Muscle of back (tissue), 11 donors: ENCODE results near the gene ZNF579. TPM values are rescaled to one million over a fixed set of nuclear protein-coding genes. Genes with fewer than 3 reads are reported as not detected.
A peak's percentile ranks its signal among the peaks of the same experiment; 100 is the strongest.
"Not testable (repeated sequence)": the region's sequence is repeated elsewhere in the genome, so short reads cannot be mapped to it uniquely, and the experiment has no call there.

Experiments
- DNase-seq, 3 donors: peaks; one replicate each; pipeline versions ENCODE4 v3.0.0 to v3.0.0-alpha.2; 2013
- polyA plus RNA-seq, 10 donors: library from polyadenylated mRNA; unstranded; fragments of 120-200 nt; gene quantifications; one replicate each; pipeline ENCODE4 v1.2.1, GENCODE V29; 2013; ENCODE audit not compliant: insufficient read length in 10 of 10

ZNF579 gene
- polyA plus RNA-seq, 10 donors: 9.2 to 14.7 (median 10.4) TPM

DNA sequence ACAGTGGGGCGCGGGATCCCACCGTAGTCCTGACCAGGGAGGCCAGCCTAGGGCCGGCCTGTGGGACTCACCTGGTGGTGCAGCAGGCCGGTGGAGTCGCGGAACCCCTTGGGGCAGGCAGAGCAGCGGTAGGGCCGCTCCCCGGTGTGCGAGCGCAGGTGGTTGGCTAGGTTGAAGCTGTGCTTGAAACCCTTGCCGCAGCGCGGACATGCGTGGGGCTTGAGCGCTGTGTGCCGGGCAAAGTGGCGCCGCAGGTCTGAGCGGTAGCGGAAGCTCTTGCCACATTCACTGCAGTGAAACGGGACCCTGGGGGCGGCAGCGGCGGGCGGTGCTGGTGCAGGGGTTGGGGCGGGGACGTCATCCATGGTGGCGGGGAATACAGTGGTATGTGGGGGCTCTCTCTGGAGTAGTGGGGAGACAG, 16.9 kb upstream of the ZNF579 start:
- no peak for DNase-seq

DNA sequence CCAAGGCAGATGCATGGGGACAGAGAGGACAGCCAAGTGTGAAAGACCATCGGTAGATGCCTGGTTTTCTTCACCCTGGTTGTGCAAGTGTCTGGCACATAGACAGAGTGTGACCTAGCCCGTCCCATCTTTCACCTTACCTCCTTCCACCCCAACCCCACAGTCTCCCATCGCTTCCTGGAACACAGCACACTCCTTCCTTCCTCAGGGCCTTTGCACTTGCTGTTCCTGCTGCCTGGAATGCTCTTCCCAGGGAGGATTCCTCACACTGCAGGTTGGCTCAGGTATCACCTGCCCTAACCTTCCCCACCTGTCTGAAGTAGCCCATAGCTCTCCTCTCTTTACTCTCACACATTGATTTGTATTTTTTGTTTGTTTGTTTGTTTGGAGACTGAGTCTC, 15.7 kb upstream of the ZNF579 start:
- no peak for DNase-seq

DNA sequence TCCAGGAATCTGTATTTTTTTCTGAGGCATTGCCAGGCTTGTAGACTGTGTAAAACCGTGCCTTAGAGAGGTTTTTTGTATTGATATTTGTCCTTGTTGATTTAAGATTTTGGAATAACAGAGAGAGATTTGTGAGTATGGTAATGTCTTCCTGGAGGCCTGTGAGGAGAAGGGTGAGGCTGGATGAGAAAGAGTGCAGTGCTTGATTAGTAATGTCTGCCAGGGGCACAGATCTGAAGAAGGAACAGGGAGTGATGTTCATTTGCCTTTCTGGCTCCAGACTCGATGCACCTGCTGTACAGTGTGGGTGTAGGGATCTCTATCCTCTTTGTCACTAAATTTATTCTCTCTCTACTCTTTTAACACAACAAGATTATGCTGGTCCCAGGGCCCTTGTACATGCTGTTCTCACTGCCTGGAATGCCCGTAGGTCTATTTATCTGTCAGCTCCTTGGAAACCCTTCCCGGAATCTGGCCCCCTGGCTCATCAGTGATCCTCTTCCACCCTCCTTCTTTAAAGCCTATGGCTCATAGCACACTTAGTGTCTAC, 14.4 kb upstream of the ZNF579 start:
- no peak for DNase-seq

DNA sequence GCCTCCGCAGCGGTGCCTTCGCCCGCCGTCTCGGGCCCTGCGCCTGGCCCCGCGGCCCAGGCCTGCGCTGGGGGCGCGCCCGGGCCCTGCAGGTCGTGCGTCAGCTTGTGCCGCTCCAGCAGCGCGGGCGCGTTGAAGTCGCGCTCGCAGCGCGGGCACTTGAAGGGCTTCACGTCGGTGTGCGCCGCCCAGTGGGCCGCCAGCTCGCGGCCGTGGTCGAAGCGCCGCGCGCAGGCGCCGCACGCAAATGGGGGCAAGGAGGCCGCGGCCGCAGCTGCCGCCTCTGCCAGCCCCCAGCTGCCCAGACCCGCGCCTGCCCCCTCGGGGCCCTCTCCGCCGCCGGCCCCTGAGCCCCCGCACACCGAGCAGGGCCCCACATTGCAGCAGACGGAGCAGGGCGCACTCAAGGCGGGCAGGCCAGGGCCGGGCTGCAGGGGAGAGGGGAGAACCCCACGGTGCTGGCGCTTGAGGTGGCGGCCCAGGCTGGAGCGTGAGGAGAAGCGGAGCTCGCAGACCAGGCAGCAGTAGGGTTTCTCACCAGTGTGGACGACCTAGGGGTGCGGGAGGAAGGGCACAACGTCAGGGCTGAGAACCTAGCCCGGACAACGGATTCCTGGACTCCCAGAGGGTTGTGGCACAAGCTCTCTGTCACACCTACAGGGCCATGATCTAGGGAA, 12.6 kb upstream of the ZNF579 start:
- no peak for DNase-seq

DNA sequence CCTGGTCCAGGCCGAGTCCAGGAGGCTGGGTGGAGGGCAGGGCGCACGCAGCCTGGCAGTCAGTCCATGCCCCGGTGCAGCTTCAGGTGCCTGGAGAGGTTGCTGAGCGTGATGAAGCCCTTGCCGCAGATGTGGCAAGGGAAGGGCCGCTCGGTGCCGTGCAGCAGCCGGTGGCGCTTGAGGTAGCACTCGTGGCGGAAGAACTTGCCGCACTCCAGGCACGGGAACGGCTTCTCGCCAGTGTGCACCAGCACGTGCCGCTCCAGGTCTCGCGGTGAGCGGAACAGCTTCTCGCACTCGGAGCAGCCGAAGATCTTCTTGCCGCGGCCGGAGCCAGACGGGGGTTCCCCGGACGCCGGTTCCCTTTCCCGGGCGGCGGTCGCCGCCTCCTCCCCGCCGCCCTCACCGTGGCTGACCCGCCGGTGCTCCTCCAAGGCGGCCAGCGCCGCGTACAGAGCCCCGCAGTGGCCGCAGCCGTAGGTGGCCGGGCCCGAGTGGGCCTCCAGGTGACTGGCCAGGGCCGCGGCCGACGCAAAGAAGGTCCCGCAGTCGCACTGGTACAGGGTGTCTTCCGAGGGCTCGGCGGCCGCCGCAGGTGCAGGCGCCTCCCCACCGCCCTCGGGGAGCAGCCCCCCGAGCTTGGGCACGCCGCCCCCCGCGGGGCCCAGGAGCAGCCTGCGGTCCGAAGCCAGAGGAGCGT, 11.9 kb upstream of the ZNF579 start:
- no peak for DNase-seq

DNA sequence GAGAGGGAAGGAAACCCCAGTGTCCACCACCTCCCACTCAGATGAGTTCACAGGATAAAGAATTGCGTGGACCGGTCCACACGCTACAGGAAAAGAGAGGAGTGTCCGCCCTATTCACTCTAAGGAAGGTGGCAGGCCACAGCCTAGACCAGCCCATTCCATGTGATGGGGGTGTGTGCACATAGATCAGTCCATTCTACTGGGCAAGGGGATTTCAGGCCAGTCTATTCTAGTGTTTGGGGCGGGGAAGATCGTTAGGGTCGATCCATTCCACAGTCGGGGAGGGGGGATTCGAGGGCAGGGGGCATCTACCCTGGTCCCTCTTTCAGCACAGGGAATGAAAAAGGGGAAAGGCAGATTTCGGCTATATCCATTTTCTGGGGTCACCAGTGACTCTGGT, 10.9 kb upstream of the ZNF579 start:
- DNase-seq: no peak

DNA sequence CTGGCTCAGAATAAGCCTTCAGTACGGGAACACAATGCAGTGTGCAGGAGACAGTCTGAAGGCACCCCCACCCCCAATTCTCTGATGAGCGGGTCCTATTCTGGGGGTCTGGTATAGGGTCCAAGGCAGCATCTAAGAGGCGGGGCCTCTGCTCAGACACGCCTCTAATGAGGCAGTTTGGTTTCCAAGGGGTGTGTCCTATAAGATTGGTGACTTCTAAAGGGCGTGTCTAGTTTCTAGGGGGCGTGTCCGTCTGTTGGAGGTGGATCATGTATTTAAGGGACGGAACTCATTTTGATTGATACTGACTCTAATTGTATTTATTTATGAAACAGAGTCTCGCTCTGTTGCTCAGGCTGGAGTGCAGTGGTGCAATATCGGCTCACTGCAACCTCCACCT, 10.0 kb upstream of the ZNF579 start:
- DNase-seq: no peak

DNA sequence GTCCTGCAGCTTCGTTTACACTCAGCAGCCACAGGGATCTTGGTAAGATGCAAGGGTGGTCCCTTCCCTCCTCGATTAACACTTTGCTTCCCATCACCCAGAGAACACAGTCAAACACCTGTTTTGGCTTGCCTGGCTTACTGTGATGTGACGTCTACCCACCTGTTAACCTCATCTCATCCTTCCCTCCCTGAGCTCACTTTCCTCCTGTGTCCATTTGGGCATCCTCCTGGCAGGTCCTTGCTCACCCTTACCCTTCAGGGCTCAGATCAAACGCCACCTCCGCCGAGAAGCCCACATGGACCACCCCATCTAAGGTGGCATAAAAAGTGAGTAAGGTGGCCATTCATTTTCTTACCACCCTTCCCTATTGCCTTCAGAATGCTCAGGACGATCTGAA, 9.5 kb upstream of the ZNF579 start:
- DNase-seq: no peak

DNA sequence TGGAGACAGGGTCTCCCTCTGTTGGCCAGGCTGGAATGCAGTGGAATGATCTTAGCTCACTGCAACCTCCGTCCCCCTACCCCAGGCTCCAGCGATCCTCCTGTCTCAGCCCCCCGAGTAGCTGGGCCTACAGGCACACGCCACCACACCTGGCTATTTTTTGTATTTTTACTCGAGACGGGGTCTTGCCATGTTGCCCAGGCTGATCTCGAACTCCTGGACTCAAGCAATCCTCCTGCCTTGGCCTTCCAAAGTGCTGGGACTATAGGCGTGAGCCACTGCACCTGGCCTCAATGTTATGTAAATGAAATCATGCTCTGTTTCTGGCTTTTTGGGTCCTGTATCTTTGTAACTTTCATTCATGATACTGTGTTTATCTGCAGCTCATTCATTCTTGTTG, 8.1 kb upstream of the ZNF579 start:
- DNase-seq: no peak

DNA sequence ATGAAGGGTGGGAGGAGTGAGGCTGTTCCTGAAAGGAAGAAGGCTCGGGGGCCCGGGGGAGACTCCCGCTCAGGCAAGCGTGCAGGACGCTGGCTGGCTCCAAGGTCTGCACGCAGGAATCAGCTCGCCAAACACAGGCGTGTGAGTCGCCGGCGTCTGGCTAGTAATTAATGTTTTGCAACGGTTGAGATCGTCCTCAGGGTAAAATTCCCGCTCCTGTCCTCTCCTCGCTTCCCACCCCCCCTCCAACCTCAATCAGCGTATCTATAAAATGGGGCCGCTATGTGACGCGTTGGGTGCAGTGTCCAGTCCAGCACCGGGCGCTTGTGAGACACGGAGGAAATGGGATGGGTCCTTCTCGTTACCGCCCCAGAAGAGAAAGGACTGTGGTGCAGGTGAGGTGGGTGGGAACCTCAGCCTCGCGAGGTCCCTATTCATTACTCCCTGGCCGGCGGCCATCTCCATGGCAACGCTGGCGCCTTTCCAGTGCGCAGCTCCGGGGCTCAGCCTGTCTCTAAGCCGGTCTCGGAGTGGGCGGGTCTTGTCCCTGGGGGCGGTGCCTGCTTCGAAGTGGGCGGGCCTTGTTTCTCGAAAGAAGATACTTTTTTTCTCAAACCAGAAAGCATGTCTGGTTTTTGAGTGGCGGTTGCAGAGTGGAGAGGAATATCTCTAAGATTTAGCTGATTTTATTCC, 6.5 kb upstream of the ZNF579 start:
- DNase-seq: peak; percentile 79 to 95 (median 93)

DNA sequence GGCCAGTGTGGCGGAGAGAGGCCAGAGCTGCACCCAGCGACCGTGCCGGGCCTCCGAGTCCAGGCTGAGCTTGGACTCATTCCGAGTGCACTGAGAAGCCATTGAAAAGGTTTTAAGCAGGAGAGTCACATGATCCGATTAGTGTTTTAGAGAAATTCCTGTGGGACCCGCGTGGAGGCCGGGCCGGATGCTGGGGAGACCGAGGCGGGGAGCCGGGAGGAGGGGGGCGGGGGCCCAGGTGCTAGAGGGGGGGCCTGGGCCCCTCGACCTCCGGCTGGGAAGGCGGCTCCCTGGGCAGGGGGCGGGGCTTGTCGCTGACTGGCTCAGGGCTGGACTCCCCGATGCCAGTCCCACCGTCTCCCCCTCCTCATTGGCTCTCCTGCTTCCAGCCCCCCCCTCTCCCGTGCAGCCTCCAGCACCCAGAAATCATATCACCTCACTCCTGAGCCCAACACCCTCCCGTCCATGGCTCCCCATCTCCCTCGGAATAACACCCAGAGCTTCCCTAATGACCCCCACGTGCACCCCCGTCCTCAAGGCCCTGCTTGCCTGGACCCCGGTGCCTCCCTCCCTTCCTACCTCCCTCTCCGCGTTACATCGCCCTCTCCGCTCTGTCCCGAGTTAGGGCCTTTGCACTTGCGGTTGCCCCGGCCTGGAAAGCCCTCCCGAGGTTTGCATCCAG, 5.2 kb upstream of the ZNF579 start:
- peak; percentile 75 to 93 (median 82) for DNase-seq

DNA sequence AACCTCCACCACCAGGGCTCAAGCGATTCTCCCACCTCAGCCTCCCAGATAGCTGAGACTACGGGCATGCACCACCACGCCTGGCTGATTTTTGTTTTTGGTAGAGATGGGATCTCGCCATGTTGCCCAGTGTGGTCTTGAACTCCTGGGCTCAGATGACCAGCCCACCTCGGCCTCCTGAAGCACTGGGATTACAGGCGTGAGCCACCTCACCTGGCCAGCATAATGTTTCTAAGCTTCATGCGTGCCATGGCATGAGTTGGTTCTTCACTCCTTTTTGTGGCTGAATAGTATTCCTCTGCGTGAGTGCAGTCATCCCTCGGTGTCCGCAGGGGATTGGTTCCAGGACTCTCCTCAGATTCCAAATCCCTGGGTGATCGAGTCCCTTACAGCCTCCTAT, 4.2 kb upstream of the ZNF579 start:
- DNase-seq: no peak

DNA sequence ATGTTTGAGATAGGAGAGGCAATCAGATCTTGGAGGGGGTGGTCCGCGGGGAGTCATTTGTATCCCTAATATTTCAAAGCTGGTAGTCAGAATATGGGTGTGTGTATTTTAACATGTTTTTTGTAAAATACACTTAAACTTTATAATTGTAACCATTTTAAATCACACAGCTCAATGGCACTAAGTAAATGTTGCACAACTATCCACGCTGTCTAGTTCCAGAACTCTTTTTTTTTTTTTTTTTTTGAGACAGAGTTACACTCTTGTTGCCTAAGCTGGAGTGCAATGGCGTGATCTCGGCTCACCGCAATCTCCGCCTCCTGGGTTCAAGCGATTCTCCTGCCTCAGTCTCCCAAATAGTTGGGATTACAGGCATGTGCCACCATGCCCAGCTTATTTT, 3.2 kb upstream of the ZNF579 start:
- DNase-seq: not testable (repeated sequence)

DNA sequence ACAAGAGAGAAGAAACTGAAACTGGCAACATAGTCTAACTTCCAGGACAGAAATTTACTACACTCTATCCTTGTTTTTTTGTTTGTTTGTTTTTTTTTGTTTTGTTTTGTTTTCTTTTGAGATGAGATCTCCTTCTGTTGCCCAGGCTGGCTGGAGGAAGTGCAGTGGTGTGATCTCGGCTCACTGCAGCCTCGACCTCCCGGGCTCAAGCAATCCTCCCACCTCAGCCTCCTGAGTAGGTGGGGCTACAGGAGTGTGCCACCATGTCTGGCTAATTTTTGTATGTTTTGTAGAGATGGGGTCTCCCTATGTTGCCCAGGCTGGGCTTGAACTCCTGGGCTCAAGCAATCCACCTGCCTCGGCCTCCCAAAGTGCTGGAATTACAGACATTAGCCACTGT, 1.6 kb upstream of the ZNF579 start:
- DNase-seq: not testable (repeated sequence)

DNA sequence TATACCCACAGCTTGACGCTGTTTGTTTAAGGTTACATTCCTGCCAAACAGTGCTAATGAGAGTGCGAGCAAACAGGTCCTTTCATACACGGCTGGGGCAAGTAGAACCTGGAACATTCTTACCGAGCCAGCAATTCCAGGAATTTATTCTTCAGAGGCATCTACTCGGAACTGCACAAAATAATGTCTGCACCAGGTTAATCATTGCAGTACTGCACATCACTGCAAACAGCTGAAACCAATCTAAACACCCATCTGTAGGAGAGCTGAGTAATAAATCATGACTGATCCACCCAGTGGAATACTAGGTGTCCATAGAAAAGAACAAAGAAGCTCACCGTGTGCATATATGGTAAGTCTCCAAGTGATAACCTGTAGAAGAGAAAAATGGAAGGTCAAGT, 1.2 kb upstream of the ZNF579 start:
- no peak for DNase-seq

DNA sequence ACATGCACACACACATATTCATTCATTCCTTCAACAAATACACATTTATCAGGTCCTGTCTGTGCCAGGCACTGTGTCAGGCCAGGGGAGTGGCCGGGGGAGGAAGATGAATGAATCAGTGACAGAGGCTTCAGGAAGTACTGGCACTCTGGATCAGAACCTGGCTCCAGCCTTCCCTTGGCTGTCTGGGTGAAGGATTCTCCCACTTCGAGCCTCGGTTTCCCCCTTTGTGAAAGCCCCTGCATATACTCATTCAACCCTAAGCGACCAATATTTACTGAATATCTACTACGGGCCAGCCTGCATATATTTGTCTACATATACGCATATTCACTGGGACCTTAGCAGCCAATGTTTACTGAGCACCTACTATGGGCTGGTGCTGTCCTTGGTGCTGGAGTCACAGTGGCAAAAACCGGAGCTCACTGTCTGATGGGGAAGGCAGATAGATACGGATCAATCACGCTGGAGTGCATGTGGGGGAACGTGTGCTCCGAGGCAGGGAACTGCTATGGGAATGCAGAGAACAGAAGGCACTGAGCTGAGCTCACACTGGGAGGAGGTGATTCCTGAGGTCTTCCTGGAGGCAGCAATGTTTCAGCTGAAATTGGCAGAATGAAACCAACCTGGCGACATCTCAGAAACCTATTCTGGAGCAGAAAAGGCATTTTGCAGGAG, 636 bp upstream of the ZNF579 start:
- no peak for DNase-seq

DNA sequence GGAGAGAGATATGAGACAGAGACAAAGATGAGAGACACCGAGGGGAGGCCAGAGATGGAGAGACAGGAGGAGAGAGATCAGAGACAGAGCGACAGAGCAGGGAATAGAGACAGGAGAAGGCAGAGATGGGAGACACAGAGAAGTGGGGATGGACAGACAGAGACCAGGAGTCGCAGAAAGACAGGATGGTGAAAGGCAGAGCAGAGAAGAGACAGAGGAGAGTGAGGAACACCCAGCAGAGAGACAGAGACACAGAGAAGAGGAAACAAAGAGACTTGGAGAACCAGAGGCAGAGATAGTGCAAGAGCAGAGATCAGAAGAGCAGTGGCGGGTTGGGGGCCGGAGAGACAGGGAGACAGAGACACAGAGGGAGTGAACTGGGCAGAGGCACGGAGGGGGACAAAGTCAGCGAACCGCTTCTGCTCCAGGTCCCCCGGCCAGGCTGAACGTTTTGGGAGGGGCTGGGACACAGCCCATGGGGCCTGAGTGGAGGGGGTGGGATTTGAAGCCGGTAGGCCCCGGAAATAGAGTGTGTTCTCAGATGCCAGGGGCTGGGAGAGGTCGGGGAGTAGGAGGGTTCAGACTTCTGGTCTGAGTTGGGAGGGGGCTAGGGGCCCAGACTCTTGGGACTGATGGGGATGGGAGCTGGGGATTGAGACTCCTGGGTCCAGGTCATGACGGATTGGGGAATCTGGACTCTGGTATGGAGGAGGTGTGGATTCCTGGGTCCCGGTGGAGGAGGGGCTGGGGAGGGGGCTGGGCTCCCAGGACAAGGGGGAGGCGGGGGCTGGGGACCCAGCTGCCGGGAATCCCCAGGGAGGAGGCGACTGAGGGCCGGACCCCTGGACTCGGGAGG, 654 bp downstream of the ZNF579 start:
- peak in 2 of 3 donors; percentile 59 to 83 for DNase-seq

DNA sequence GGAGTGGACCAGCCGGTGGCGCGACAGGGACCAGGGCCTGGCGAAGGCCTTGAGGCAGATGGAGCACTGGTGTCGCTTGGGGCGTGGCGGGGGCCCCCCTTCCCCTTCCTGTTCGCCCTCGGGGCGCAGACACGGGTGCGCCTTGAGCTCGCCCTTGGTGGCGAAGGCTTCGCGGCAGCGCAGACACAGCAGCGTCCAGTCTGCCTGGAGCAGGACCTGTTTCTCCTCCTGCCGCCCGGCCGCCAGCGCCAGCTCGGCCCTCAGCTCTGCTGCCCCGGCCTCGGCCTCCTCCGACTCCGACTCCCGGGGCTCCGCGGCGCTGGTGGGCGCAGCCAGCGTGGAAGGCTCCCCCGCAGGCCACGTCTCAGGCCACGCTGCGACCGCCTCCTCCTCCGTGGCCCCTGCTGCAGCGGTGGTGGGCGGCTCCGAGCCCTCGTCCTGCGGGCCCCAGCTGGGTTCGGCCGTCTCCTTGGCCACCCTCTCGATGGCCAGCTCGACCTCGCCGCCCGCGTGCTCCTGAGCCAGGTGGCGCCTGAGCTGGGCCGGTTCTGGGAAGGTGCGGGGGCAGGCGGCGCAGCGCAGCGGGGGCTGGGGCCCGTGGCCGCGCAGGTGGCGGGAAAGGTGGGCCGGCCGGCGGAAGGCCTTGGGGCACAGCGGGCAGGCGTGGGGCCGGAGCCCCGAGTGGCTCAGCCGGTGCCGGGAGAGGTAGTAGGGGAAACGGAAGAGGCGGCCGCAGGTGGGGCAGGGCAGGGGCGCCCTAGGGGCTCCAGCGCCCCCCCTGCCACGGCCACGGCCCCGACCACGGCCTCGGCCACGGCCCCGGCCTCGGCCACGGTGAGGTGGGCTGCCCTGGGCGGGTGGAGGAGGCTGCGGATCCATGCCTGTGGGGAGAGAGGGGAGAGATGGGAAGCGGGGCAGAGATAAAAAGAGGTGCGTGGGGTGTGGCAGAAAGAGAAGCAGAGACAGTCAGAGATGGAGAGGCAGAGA, 1.6 kb downstream of the ZNF579 start:
- no peak for DNase-seq

DNA sequence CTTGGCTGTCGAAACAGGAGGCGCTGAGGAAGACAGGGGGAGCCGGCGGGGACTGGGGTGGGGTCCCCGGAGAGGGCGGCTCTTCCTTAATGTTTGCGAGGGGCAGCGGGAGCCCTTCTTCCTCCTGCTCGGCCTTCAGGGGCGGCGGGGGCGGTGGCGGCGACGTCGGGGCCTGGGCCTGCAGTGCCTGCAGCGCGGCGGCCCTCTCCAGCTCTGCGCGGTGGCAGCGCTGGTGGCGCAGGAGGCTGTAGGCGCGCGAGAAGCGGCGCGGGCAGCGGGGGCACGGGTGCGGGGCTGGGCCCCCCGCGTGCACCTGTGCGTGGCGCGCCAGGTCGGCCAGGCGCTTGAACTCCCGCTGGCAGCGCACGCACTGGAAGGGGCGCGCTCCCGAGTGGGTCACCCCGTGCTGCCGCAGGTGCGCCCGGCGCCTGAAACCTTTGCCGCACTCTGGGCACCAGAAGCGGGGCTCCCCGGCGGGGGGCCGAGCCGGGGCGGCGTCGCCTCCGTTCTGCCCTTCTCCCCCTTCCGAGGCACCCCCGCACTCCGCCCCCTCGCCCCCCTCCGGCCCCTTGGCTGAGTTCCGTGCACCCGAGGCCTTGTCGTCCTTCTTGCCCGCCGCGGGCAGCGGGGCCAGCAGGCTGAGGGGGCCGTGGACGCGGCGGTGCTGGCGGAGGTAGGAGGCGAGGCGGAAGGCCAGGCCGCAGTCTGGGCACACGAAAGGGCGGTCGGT, 2.5 kb downstream of the ZNF579 start:
- no peak for DNase-seq
